ENCODE measurements around the gene POU3F1. TPM values are rescaled to one million over a fixed set of nuclear protein-coding genes. Genes with fewer than 3 reads are reported as not detected.

Gene POU3F1
- total RNA-seq, 1 experiment from 2014 or later = not detected

DNA sequence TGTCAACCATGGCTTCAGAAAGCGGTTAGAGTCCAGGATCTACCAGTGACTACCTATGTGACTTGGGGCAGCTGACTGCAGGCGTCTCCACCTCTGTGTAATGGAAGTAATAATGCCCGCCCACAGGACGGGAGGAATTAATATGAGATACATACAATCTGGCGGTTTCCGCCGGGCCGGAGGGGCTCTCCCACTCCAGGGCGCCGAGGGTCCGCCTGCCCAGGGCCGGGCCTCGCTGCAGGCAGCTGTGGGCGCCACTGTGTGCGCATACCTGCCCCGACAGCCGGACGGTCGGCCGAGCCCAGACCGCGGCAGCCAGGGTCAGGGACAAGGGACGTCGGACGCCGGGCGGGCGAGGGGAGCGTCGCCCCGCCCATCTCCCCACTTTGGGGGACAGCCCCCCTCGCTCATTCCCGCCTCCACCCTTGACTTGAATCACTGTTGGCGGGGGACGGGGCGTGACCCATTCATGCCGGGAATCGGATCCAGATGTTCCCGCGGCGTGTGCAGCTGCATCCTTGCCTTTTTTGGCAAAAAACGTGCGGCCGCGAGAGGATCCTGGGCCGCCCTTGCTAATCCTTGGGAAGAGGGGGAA, 50.7 kb downstream of the POU3F1 start:
- Mint-ChIP-seq H3K4me1 (ENCODE audit: low read depth, unreplicated experiment) (peaks cover 39% of the 10 kb centered on the region), H3K36me3 (ENCODE audit: insufficient read depth, unreplicated experiment) (peaks cover 36% of the 10 kb centered on the region), H3K9me3 (ENCODE audit: low read depth, unreplicated experiment) (no peaks in the 10 kb centered on the region), H3K4me3 (ENCODE audit: low read depth, unreplicated experiment) (peak overlapping the region; percentile 58), H3K27ac (ENCODE audit: unreplicated experiment) (no peak overlapping the region), H3K27me3 (ENCODE audit: unreplicated experiment) (no peaks in the 10 kb centered on the region)
- BruUV-seq (replicated peaks) = no TSS peak
- CTCF ChIA-PET = no interaction called here
- TF ChIP-seq, protein P1, sequence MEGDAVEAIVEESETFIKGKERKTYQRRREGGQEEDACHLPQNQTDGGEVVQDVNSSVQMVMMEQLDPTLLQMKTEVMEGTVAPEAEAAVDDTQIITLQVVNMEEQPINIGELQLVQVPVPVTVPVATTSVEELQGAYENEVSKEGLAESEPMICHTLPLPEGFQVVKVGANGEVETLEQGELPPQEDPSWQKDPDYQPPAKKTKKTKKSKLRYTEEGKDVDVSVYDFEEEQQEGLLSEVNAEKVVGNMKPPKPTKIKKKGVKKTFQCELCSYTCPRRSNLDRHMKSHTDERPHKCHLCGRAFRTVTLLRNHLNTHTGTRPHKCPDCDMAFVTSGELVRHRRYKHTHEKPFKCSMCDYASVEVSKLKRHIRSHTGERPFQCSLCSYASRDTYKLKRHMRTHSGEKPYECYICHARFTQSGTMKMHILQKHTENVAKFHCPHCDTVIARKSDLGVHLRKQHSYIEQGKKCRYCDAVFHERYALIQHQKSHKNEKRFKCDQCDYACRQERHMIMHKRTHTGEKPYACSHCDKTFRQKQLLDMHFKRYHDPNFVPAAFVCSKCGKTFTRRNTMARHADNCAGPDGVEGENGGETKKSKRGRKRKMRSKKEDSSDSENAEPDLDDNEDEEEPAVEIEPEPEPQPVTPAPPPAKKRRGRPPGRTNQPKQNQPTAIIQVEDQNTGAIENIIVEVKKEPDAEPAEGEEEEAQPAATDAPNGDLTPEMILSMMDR (IDR thresholded peaks at IDR 0.05; ENCODE audit: unreplicated experiment) = no peak
- DNase-seq = no peak
- intact Hi-C loops (cut with micrococcal nuclease; ENCODE audit: unreplicated experiment) = no loop called here

- Mint-ChIP-seq H3K27ac (ENCODE audit: unreplicated experiment) (peak overlapping the region; percentile 57), H3K27me3 (ENCODE audit: unreplicated experiment) (no peaks in the 10 kb centered on the region), H3K36me3 (ENCODE audit: insufficient read depth, unreplicated experiment) (peaks cover 34% of the 10 kb centered on the region), H3K4me3 (ENCODE audit: low read depth, unreplicated experiment) (peak overlapping the region; percentile 58), H3K9me3 (ENCODE audit: low read depth, unreplicated experiment) (no peaks in the 10 kb centered on the region), H3K4me1 (ENCODE audit: low read depth, unreplicated experiment) (peaks cover 34% of the 10 kb centered on the region)
- DNase-seq = no peak
- TF ChIP-seq, protein P1 (IDR thresholded peaks at IDR 0.05; ENCODE audit: unreplicated experiment) = no peak
- TSS peak; percentile 18 for BruUV-seq (replicated peaks)
- intact Hi-C loops (cut with micrococcal nuclease; ENCODE audit: unreplicated experiment) = no loop called here
- CTCF ChIA-PET = interaction anchor here (1.0 kb wide), 1 partner anchor 17 kb away, joined by 3 read pairs; no protein-coding TSS in a partner anchor
Measured at GRCh38 chr1:37994886-37995566, 51.6 kb downstream of the POU3F1 start.

Small RNA genes within 50 kb of the gene (microRNA-seq; reads per million reads assigned to microRNA genes)
- gene MIR3659 = not detected

Other genes with a start within 250 kb of the POU3F1 start
- gene C1orf122, start 239.0 kb downstream of the POU3F1 start, total RNA-seq (2022) = 41.3 and 43.6 TPM in 2 replicates
- 18.6 and 18.8 TPM in 2 replicates for gene YRDC, start 238.6 kb downstream of the POU3F1 start, total RNA-seq (2022)
- 27.1 and 34.3 TPM in 2 replicates for gene MTF1, start 187.2 kb downstream of the POU3F1 start, total RNA-seq (2022)
- 18.0 and 21.5 TPM in 2 replicates for gene INPP5B, start 99.7 kb downstream of the POU3F1 start, total RNA-seq (2022)
- gene SF3A3, start 56.8 kb downstream of the POU3F1 start, total RNA-seq (2022) = 75.3 and 91.7 TPM in 2 replicates
- 16.9 and 20.4 TPM in 2 replicates for gene FHL3, start 41.3 kb downstream of the POU3F1 start, total RNA-seq (2022)
- gene UTP11, start 34.1 kb downstream of the POU3F1 start, total RNA-seq (2022) = 38.5 and 43.0 TPM in 2 replicates